Prostate gland (tissue), 2 donors: ENCODE measurements around the gene COMT. TPM values are rescaled to one million over a fixed set of nuclear protein-coding genes. Genes with fewer than 3 reads are reported as not detected.

Experiments
- DNase-seq: peaks from one replicate; pipeline ENCODE4 v3.0.0-alpha.2; 2019; ENCODE audit warnings: low spot score
- H3K27ac ChIP-seq, 2 donors: fragments of 200-600 bp; sonication (generic); 2 replicates each; pipeline ENCODE4 v1.5.1; 2017 to 2019
- H3K27me3 ChIP-seq: fragments of 200-600 bp; sonication (generic); replicated peaks from 2 replicates; pipeline ENCODE4 v1.5.1; 2019; ENCODE audit not compliant: insufficient read depth
- H3K36me3 ChIP-seq, 2 donors: fragments of 200-600 bp; sonication (generic); 1 replicate in 1 of 2; 2 replicates in 1 of 2; pipeline versions ENCODE4 v1.5.1 to v1.8.1; 2017 to 2019
- H3K4me1 ChIP-seq: fragments of 200-600 bp; sonication (generic); replicated peaks from 2 replicates; pipeline ENCODE4 v1.5.1; 2019
- H3K4me3 ChIP-seq, 2 donors: fragments of 200-600 bp; sonication (generic); 2 replicates each; pipeline ENCODE4 v1.5.1; 2017 to 2019
- H3K9me3 ChIP-seq: fragments of 200-600 bp; sonication (generic); 2 replicates; pipeline ENCODE4 v1.5.1; 2017
- POLR2A ChIP-seq: fragments of 450-650 bp; IDR thresholded peaks from one replicate; pipeline ENCODE4 v1.6.1; 2016; ENCODE audit warnings: antibody characterized with exemption, mild to moderate bottlenecking
- POLR2AphosphoS5 ChIP-seq: sonication (generic); formaldehyde crosslinking; IDR thresholded peaks from one replicate; pipeline ENCODE4 v1.6.1; 2017; ENCODE audit warnings: antibody characterized with exemption
- WGBS: methylation state at CpG from one replicate; pipeline ENCODE4 v1.1.5; 2018; 5-methylcytosine and 5-hydroxymethylcytosine counted together
- intact Hi-C: fragments of 100-400 bp; cut with DNase I; formaldehyde crosslinking; loops from one replicate; pipeline ENCODE4 v1.14.2; 2022
- microRNA-seq: library from miRNA; unstranded; fragments of <30 nt; microRNA quantifications from one replicate; pipeline ENCODE4, GENCODE V29; 2016
- total RNA-seq, 2 donors: library from RNA; depleted of rRNA; stranded (reverse); fragments of >200 nt; gene quantifications; one replicate each; pipeline ENCODE4 v1.1.0, GENCODE V29; 2016
- TF ChIP-seq, protein P1 (sequence below), 4 experiments: fragments of 200-600 bp in 2 of 4; fragments of 450-650 bp in 2 of 4; sonication (generic) in 2 of 4; IDR thresholded peaks; 1 replicate in 3 of 4; 2 replicates in 1 of 4; pipeline ENCODE4 v1.5.1; 2016 to 2019; ENCODE audit warnings: antibody characterized with exemption in 4 of 4, mild to moderate bottlenecking in 2 of 4, moderate library complexity in 2 of 4

Gene COMT
- total RNA-seq, 2 donors from 2014 or later = 456 to 513 TPM

DNA sequence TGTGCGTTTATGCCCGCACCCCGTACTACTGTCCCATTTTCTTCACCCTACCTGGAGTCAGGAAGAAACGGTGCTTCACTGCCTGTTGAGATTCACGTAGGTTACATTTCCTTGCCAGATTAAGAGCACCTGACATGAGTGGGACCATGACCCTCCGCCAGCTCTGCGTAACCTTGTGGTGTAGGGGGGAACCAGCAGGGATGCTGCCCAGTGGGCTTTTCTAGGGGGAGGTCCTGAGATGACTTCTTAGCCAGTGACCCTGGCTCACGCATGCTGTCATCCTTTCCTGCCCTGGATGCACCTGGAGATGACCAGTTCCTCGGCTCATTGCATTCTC is 76.0 kb downstream of the COMT start:
- intact Hi-C loops = no loop called here
- Histone ChIP-seq H3K36me3 (no peaks in the 10 kb centered on the region), H3K9me3 (no peaks in the 10 kb centered on the region), H3K27ac (no peak overlapping the region), H3K27me3 (no peaks in the 10 kb centered on the region), H3K4me3 (no peak overlapping the region), H3K4me1 (peaks cover 8% of the 10 kb centered on the region)
- DNase-seq = no peak
- TF ChIP-seq, protein P1, sequence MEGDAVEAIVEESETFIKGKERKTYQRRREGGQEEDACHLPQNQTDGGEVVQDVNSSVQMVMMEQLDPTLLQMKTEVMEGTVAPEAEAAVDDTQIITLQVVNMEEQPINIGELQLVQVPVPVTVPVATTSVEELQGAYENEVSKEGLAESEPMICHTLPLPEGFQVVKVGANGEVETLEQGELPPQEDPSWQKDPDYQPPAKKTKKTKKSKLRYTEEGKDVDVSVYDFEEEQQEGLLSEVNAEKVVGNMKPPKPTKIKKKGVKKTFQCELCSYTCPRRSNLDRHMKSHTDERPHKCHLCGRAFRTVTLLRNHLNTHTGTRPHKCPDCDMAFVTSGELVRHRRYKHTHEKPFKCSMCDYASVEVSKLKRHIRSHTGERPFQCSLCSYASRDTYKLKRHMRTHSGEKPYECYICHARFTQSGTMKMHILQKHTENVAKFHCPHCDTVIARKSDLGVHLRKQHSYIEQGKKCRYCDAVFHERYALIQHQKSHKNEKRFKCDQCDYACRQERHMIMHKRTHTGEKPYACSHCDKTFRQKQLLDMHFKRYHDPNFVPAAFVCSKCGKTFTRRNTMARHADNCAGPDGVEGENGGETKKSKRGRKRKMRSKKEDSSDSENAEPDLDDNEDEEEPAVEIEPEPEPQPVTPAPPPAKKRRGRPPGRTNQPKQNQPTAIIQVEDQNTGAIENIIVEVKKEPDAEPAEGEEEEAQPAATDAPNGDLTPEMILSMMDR (IDR thresholded peaks at IDR 0.05) = no peak
- TF ChIP-seq POLR2A = no peak
- TF ChIP-seq POLR2AphosphoS5 = no peak
- WGBS = 60% methylated on average over 9 of the region's 9 CpGs

- H3K9me3 ChIP-seq = no peaks in the 10 kb centered on the region
- 83% methylated on average over 5 of the region's 5 CpGs for WGBS
- DNase-seq = no peak
- no peak for TF ChIP-seq POLR2A
- TF ChIP-seq, protein P1 (IDR thresholded peaks at IDR 0.05) = no peak
- no peak for TF ChIP-seq POLR2AphosphoS5
- H3K27me3 ChIP-seq = no peaks in the 10 kb centered on the region
- peaks cover 8% of the 10 kb centered on the region for H3K4me1 ChIP-seq
- H3K4me3 ChIP-seq = no peak overlapping the region
- no peaks in the 10 kb centered on the region for H3K36me3 ChIP-seq
- no peak overlapping the region for H3K27ac ChIP-seq
- intact Hi-C loops = no loop called here
These were observed 76.4 kb downstream of the COMT start for GRCh38 chr22:20018001-20018400.

Small RNA genes within 50 kb of the gene (microRNA-seq; reads per million reads assigned to microRNA genes)
- gene MIR4761 = not detected

Other genes with a start within 250 kb of the COMT start
- gene SEPTIN5, start 227.3 kb upstream of the COMT start, total RNA-seq = 10 to 100 TPM; 17.1 to 96.2 TPM
- 10 to 100 TPM in 1 of 2 donors, 1 to 10 TPM in 1; 6.8 to 60.3 TPM for gene GP1BB, start 218.2 kb upstream of the COMT start, total RNA-seq
- gene TBX1, start 181.0 kb upstream of the COMT start, total RNA-seq = 10 to 100 TPM; 11.0 to 20.2 TPM
- gene GNB1L, start 86.9 kb upstream of the COMT start, total RNA-seq = 10 to 100 TPM in 1 of 2 donors, 1 to 10 TPM in 1; 5.6 to 12.0 TPM
- gene RTL10, start 86.9 kb upstream of the COMT start, total RNA-seq = 10 to 100 TPM; 15.7 to 41.9 TPM
- gene TXNRD2, start within 50 bp of the COMT start, total RNA-seq = 10 to 100 TPM; 62.1 to 84.5 TPM
- gene ARVCF, start 75.1 kb downstream of the COMT start, total RNA-seq = 10 to 100 TPM; 39.6 to 65.9 TPM
- 10 to 100 TPM; 34.3 to 40.1 TPM for gene TANGO2, start 79.3 kb downstream of the COMT start, total RNA-seq
- gene DGCR8, start 138.5 kb downstream of the COMT start, total RNA-seq = 10 to 100 TPM; 20.9 to 47.6 TPM
- gene RANBP1, start 174.3 kb downstream of the COMT start, total RNA-seq = 100 to 1,000 TPM; 108 to 204 TPM
- gene TRMT2A, start 175.5 kb downstream of the COMT start, total RNA-seq = 100 to 1,000 TPM in 1 of 2 donors, 10 to 100 TPM in 1; 65.8 to 123 TPM
- gene ZDHHC8, start 190.0 kb downstream of the COMT start, total RNA-seq = 10 to 100 TPM; 14.1 to 36.6 TPM
- 1 to 10 TPM in 1 of 2 donors, not detected in 1; 1.2 TPM for gene CCDC188, start 209.3 kb downstream of the COMT start, total RNA-seq